ENCODE measurements around the gene AIG1. TPM values are rescaled to one million over a fixed set of nuclear protein-coding genes. Genes with fewer than 3 reads are reported as not detected.
"Not testable (repeated sequence)": the region's sequence is repeated elsewhere in the genome, so short reads cannot be mapped to it uniquely, and the experiment has no call there.

Gene AIG1
- polyA plus RNA-seq (2012; ENCODE audit: insufficient read depth, insufficient read length, low read depth): 8.8 TPM

- Histone ChIP-seq H3K9me3 (no peaks in the 10 kb centered on the region), H3K36me3 (no peaks in the 10 kb centered on the region), H3K4me1 (no peaks in the 10 kb centered on the region), H3K4me3 (ENCODE audit: low read depth, low read length) (peak within 1 kb of the TSS; percentile 64), H3K27me3 (no peaks in the 10 kb centered on the region)
- no peak for TF ChIP-seq CTCF (IDR thresholded peaks at IDR 0.05; ENCODE audit: low read depth, low read length)
- peak; percentile 66 for DNase-seq
Observed at GRCh38 chr6:143060806-143061596, at the start of gene AIG1. Gene AIG1 (plus strand): TSS chr6:143060889. CDS start chr6:143060926, 37 bp downstream.

GRCh38 chr6:143014764-143015163 is 45.9 kb upstream of the AIG1 start:
- H3K36me3 ChIP-seq: no peaks in the 10 kb centered on the region
- TF ChIP-seq CTCF (IDR thresholded peaks at IDR 0.05; ENCODE audit: low read depth, low read length): no peak

GRCh38 chr6:143015300-143015706 is 45.4 kb upstream of the AIG1 start:
- TF ChIP-seq CTCF (IDR thresholded peaks at IDR 0.05; ENCODE audit: low read depth, low read length): no peak
- Histone ChIP-seq H3K4me1 (no peaks in the 10 kb centered on the region), H3K36me3 (no peaks in the 10 kb centered on the region), H3K9me3 (no peaks in the 10 kb centered on the region), H3K27me3 (no peaks in the 10 kb centered on the region), H3K4me3 (ENCODE audit: low read depth, low read length) (no peak overlapping the region)
- DNase-seq: no peak

More at GRCh38 chr6:143014764-143015163, 45.9 kb upstream of the AIG1 start:
- no peak for DNase-seq
- Histone ChIP-seq H3K27me3 (no peaks in the 10 kb centered on the region), H3K4me3 (ENCODE audit: low read depth, low read length) (no peak overlapping the region), H3K4me1 (no peaks in the 10 kb centered on the region), H3K9me3 (no peaks in the 10 kb centered on the region)

- no peak for TF ChIP-seq CTCF (IDR thresholded peaks at IDR 0.05; ENCODE audit: low read depth, low read length)
- no peaks in the 10 kb centered on the region for H3K27me3 ChIP-seq
- no peak for DNase-seq
- no peaks in the 10 kb centered on the region for H3K36me3 ChIP-seq
- no peaks in the 10 kb centered on the region for H3K4me1 ChIP-seq
- no peak overlapping the region for H3K4me3 ChIP-seq (ENCODE audit: low read depth, low read length)
- H3K9me3 ChIP-seq: no peaks in the 10 kb centered on the region
Observed at GRCh38 chr6:143018955-143019354, 41.7 kb upstream of the AIG1 start.

GRCh38 chr6:143020862-143021261 is 39.8 kb upstream of the AIG1 start:
- not testable (repeated sequence) for H3K27me3 ChIP-seq; H3K4me1 ChIP-seq; H3K4me3 ChIP-seq (ENCODE audit: low read depth, low read length); H3K36me3 ChIP-seq; H3K9me3 ChIP-seq; DNase-seq

- Histone ChIP-seq H3K36me3 (no peaks in the 10 kb centered on the region), H3K27me3 (no peaks in the 10 kb centered on the region), H3K4me1 (no peaks in the 10 kb centered on the region), H3K9me3 (no peaks in the 10 kb centered on the region), H3K4me3 (ENCODE audit: low read depth, low read length) (no peak overlapping the region)
- TF ChIP-seq CTCF (IDR thresholded peaks at IDR 0.05; ENCODE audit: low read depth, low read length): no peak
- DNase-seq: no peak
Observed at GRCh38 chr6:143021543-143021942, 39.1 kb upstream of the AIG1 start.

Data from BE2C (cell line).